B cell (primary cell): ENCODE results near the gene LAMA4. TPM values are rescaled to one million over a fixed set of nuclear protein-coding genes. Genes with fewer than 3 reads are reported as not detected.

ENCODE experiments used
- ATAC-seq: fragments of 200-7000 bp; cut with Tn5 transposase; one replicate; pipeline ENCODE4 v1.10.0; 2021; ENCODE audit warnings: low read depth, mild to moderate bottlenecking, moderate number of reproducible peaks, moderate library complexity
- CTCF ChIA-PET: fragments of 350-600 bp; sonication (Branson Sonifier 250); formaldehyde crosslinking; loops from one replicate; lab custom pipeline; 2021; ENCODE audit warnings: antibody characterized with exemption, inconsistent platforms; lab: Charles Lee
- POLR2A ChIA-PET: fragments of 350-600 bp; sonication (Branson Sonifier 250); formaldehyde crosslinking; loops from one replicate; lab custom pipeline; 2021; ENCODE audit warnings: antibody characterized with exemption; lab: Charles Lee
- DNase-seq: peaks from one replicate; pipeline ENCODE4 v3.0.0; 2013
- H2AFZ ChIP-seq: 2 replicates; pipeline ENCODE4 v1.6.1; 2012; ENCODE audit warnings: mild to moderate bottlenecking, low read depth, low read length; ENCODE audit not compliant: insufficient read depth, poor library complexity, severe bottlenecking
- H3K27ac ChIP-seq, 2 donors: 1 replicate in 1 of 2; 2 replicates in 1 of 2; pipeline ENCODE4 v1.5.1; 2012 to 2013; ENCODE audit warnings: low read length in 2 of 2, mild to moderate bottlenecking in 2 of 2, moderate library complexity in 1 of 2
- H3K27me3 ChIP-seq, 4 experiments: fragments of 200-600 bp in 1 of 4; sonication (generic) in 1 of 4; replicated peaks in 1 of 4; 1 replicate in 2 of 4; 2 replicates in 2 of 4; pipeline versions ENCODE4 v1.6.1 to v1.7.0; 2013 to 2016; ENCODE audit warnings: low read length in 3 of 4, mild to moderate bottlenecking in 2 of 4, mixed read lengths in 1 of 4, moderate library complexity in 1 of 4; ENCODE audit not compliant: insufficient read depth in 4 of 4, control insufficient read depth in 3 of 4; ENCODE audit errors: control extremely low read depth in 1 of 4
- H3K36me3 ChIP-seq, 2 experiments: replicated peaks in 1 of 2; 1 replicate in 1 of 2; 2 replicates in 1 of 2; pipeline versions ENCODE4 v1.6.1 to v1.7.1; 2013; ENCODE audit warnings: low read length in 1 of 2; ENCODE audit not compliant: insufficient read depth in 2 of 2, control insufficient read depth in 1 of 2; ENCODE audit errors: control extremely low read depth in 1 of 2, extremely low read depth in 1 of 2
- H3K4me1 ChIP-seq, 2 donors: fragments of 200-600 bp in 1 of 2; sonication (generic) in 1 of 2; 1 replicate in 1 of 2; 2 replicates in 1 of 2; pipeline versions ENCODE4 v1.5.1 to v1.6.1; 2013 to 2017; ENCODE audit warnings: low read length in 2 of 2; ENCODE audit not compliant: control insufficient read depth in 2 of 2, insufficient read depth in 2 of 2
- H3K4me2 ChIP-seq: replicated peaks from 2 replicates; pipeline ENCODE3; 2012; ENCODE audit warnings: mild to moderate bottlenecking, low read depth, low read length; ENCODE audit not compliant: poor library complexity, severe bottlenecking
- H3K4me3 ChIP-seq, 5 experiments: fragments of 200-600 bp in 1 of 5; sonication (generic) in 1 of 5; 1 replicate in 3 of 5; 2 replicates in 2 of 5; pipeline versions ENCODE4 v1.5.1 to v1.7.0; 2011 to 2016; ENCODE audit warnings: low read length in 4 of 5, mild to moderate bottlenecking in 4 of 5, low read depth in 2 of 5, control low read depth in 1 of 5, moderate library complexity in 1 of 5; ENCODE audit not compliant: insufficient read depth in 1 of 5; ENCODE audit errors: control extremely low read depth in 1 of 5, extremely low read depth in 1 of 5
- H3K79me2 ChIP-seq: fragments of 200-600 bp; sonication (generic); one replicate; pipeline ENCODE4 v1.6.0; 2016; ENCODE audit warnings: low read length; ENCODE audit not compliant: control insufficient read depth, insufficient read depth
- H3K9ac ChIP-seq: fragments of 200-600 bp; sonication (generic); 2 replicates; pipeline ENCODE4 v1.6.1; 2017; ENCODE audit warnings: mild to moderate bottlenecking, low read length, moderate library complexity
- H3K9me3 ChIP-seq, 3 donors: one replicate each; pipeline versions ENCODE4 v1.6.1 to v1.7.1; 2013; ENCODE audit warnings: low read length in 2 of 3; ENCODE audit not compliant: control insufficient read depth in 2 of 3, insufficient read depth in 1 of 3; ENCODE audit errors: control extremely low read depth in 1 of 3
- H4K20me1 ChIP-seq: 2 replicates; pipeline ENCODE4 v1.6.0; 2012; ENCODE audit warnings: mild to moderate bottlenecking, low read length; ENCODE audit not compliant: insufficient read depth, control insufficient read depth, poor library complexity, severe bottlenecking
- H3K27ac Mint-ChIP-seq: one replicate; pipeline ENCODE4 v1.8.0; 2021; ENCODE audit warnings: mixed read lengths
- H3K27me3 Mint-ChIP-seq: one replicate; pipeline ENCODE4 v1.8.0; 2021; ENCODE audit warnings: mixed read lengths
- H3K4me1 Mint-ChIP-seq: one replicate; pipeline ENCODE4 v1.8.0; 2021; ENCODE audit warnings: mixed read lengths
- H3K4me3 Mint-ChIP-seq: one replicate; pipeline ENCODE4 v1.8.0; 2021; ENCODE audit warnings: mixed read lengths
- H3K9me3 Mint-ChIP-seq: one replicate; pipeline ENCODE4 v1.8.0; 2022; ENCODE audit warnings: mixed read lengths; ENCODE audit not compliant: insufficient read depth
- CTCF ChIP-seq: fragments of 200-600 bp; IDR thresholded peaks from one replicate; pipeline ENCODE4 v1.8.0; 2022; ENCODE audit warnings: antibody characterized with exemption, mild to moderate bottlenecking
- EZH2 ChIP-seq: IDR thresholded peaks from 2 replicates; pipeline ENCODE4 v1.6.1; 2012; ENCODE audit warnings: borderline replicate concordance, low read depth, mild to moderate bottlenecking, moderate library complexity, low read length; ENCODE audit not compliant: insufficient read depth, poor library complexity, severe bottlenecking
- WGBS: methylation state at CpG from one replicate; pipeline ENCODE4 v1.1.5; 2013; ENCODE audit warnings: missing lambda C conversion rate; ENCODE audit not compliant: insufficient coverage; 5-methylcytosine and 5-hydroxymethylcytosine counted together
- intact Hi-C: fragments of 100-400 bp; cut with micrococcal nuclease; formaldehyde crosslinking; loops from one replicate; pipeline ENCODE4 v1.10.0; 2022
- polyA plus RNA-seq: library from polyadenylated mRNA; depleted of rRNA; stranded (reverse); fragments of >200 nt; gene quantifications from 2 replicates; pipeline ENCODE4 v1.2.3, GENCODE V29; 2012
- total RNA-seq, 2 donors: library from RNA; stranded (reverse); fragments of 120-200 nt in 1 of 2; gene quantifications; 1 replicate in 1 of 2; 2 replicates in 1 of 2; pipeline versions ENCODE4 v1.2.3 to v1.2.4, GENCODE V29; 2013 to 2022

The LAMA4 gene
- total and polyA plus RNA-seq, 2 donors (not counting 1 experiment from before 2014, with no cell fraction given) = not detected

- TF ChIP-seq CTCF (no peak), EZH2 (no peak)
- ChIA-PET POLR2A (no interaction called here), CTCF (no interaction called here)
- no peaks in the 10 kb centered on the region for H3K4me1 Mint-ChIP-seq
- ATAC-seq (no peak), DNase-seq (no peak)
- Histone ChIP-seq H3K4me2 (no peak overlapping the region), H2AFZ (no peak overlapping the region), H3K27ac (no peak overlapping the region), H3K36me3 (no peaks in the 10 kb centered on the region), H3K27me3 (no peaks in the 10 kb centered on the region), H3K9me3 (no peaks in the 10 kb centered on the region), H3K4me3 (no peak overlapping the region), H4K20me1 (no peaks in the 10 kb centered on the region), H3K9ac (no peak overlapping the region), H3K79me2 (no peaks in the 10 kb centered on the region), H3K4me1 (no peaks in the 10 kb centered on the region)
- H3K4me3 Mint-ChIP-seq = no peak overlapping the region
- no peak overlapping the region for H3K27ac Mint-ChIP-seq
- intact Hi-C loops = no loop called here
- no peaks in the 10 kb centered on the region for H3K9me3 Mint-ChIP-seq
- whole genome bisulfite sequencing = no CpG with 5 or more reads among the region's 3 CpGs
- H3K27me3 Mint-ChIP-seq = peaks cover 21% of the 10 kb centered on the region
These were observed 20.5 kb downstream of the LAMA4 start for GRCh38 chr6:112233847-112234246.

- H3K4me3 ChIP-seq = no peak overlapping the region
- no peaks in the 10 kb centered on the region for H3K36me3 ChIP-seq
- no peak overlapping the region for H2AFZ ChIP-seq
- H3K4me2 ChIP-seq = no peak overlapping the region
- H3K27me3 Mint-ChIP-seq = peaks cover 21% of the 10 kb centered on the region
- DNase-seq (no peak), ATAC-seq (no peak)
- no peaks in the 10 kb centered on the region for H4K20me1 ChIP-seq
- no peaks in the 10 kb centered on the region for H3K9me3 Mint-ChIP-seq
- H3K4me1 ChIP-seq = no peaks in the 10 kb centered on the region
- whole genome bisulfite sequencing = 100% methylated on average over 2 of the region's 5 CpGs
- TF ChIP-seq CTCF = no peak
- no peak for TF ChIP-seq EZH2
- H3K27ac ChIP-seq = no peak overlapping the region
- ChIA-PET CTCF (no interaction called here), POLR2A (no interaction called here)
- no peak overlapping the region for H3K9ac ChIP-seq
- H3K4me3 Mint-ChIP-seq = no peak overlapping the region
- H3K27ac Mint-ChIP-seq = no peak overlapping the region
- no peaks in the 10 kb centered on the region for H3K9me3 ChIP-seq
- no peaks in the 10 kb centered on the region for H3K79me2 ChIP-seq
- no peaks in the 10 kb centered on the region for H3K27me3 ChIP-seq
- intact Hi-C loops = no loop called here
- no peaks in the 10 kb centered on the region for H3K4me1 Mint-ChIP-seq
These were observed 21.5 kb downstream of the LAMA4 start for GRCh38 chr6:112232845-112233256.
